Fibroblast of mammary gland (primary cell): Measurements from ENCODE around the gene COL27A1.
A peak's percentile ranks its signal among the peaks of the same experiment; 100 is the strongest.

Source experiments
- DNase-seq: peaks from one replicate; pipeline ENCODE4 v3.0.0-alpha.2; 2010; ENCODE audit warnings: low read depth
- H3K4me3 ChIP-seq: 2 replicates; pipeline ENCODE4 v1.5.1; 2011; ENCODE audit warnings: low read depth, mild to moderate bottlenecking, low read length, moderate library complexity; ENCODE audit not compliant: control insufficient read depth
- CTCF ChIP-seq: conservative IDR thresholded peaks from 2 replicates; pipeline ENCODE4 v1.5.1; 2011; ENCODE audit warnings: low read depth, low read length, inconsistent platforms; ENCODE audit not compliant: control insufficient read depth, insufficient read depth

COL27A1 gene

GRCh38 chr9:114131808-114132549, 23.4 kb upstream of the COL27A1 start:
- no peak for DNase-seq
- TF ChIP-seq CTCF: no peak
- no peak overlapping the region for H3K4me3 ChIP-seq

GRCh38 chr9:114132550-114132918, 22.8 kb upstream of the COL27A1 start:
- TF ChIP-seq CTCF: no peak
- H3K4me3 ChIP-seq: no peak overlapping the region
- no peak for DNase-seq

GRCh38 chr9:114134827-114135396, 20.4 kb upstream of the COL27A1 start:
- TF ChIP-seq CTCF: no peak
- H3K4me3 ChIP-seq: no peak overlapping the region
- DNase-seq: no peak

GRCh38 chr9:114137831-114138230, 17.5 kb upstream of the COL27A1 start:
- H3K4me3 ChIP-seq: no peak overlapping the region
- no peak for DNase-seq
- no peak for TF ChIP-seq CTCF

DNA sequence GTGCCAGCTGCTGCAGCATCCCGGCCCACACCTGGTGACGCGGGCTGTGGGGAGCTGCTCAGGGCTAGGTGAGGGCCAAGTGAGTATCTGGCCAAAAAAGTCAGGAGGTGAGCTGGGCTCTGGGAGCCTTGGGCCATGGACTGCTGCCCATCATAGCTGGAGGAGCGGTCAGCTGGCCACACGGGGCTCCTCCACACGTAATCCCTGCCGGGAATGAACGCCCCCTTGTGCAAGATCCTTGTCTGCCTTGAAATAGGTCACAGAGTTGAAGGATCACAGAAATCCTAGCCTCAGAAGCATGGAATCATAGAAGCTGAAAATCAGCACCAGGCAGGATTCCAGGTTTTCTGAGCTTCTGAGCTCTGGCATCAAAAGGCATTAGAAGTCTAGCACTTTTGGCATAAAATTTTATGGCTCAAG, 16.8 kb upstream of the COL27A1 start:
- peak; percentile 6 for TF ChIP-seq CTCF
- peak; percentile 65 for DNase-seq
- H3K4me3 ChIP-seq: no peak overlapping the region

- DNase-seq: no peak
Observed at GRCh38 chr9:114139071-114139470, 16.3 kb upstream of the COL27A1 start.

More at GRCh38 chr9:114139071-114139470, 16.3 kb upstream of the COL27A1 start:
- H3K4me3 ChIP-seq: no peak overlapping the region
- no peak for TF ChIP-seq CTCF
